HuH-7 (cell line): ENCODE measurements around the gene MAPKAP1.
A peak's percentile ranks its signal among the peaks of the same experiment; 100 is the strongest.

Experiments
- DNase-seq: peaks from one replicate; pipeline ENCODE4 v3.0.0; 2011; ENCODE audit warnings: low spot score

The MAPKAP1 gene

GRCh38 chr9:125564631-125565030, 142.4 kb downstream of the MAPKAP1 start:
- DNase-seq, result no peak

GRCh38 chr9:125561509-125562148, 145.4 kb downstream of the MAPKAP1 start:
- DNase-seq, result no peak

GRCh38 chr9:125559894-125560293, 147.1 kb downstream of the MAPKAP1 start:
- DNase-seq, result no peak

- DNase-seq, result no peak
Measured at GRCh38 chr9:125559194-125559593, 147.8 kb downstream of the MAPKAP1 start.

GRCh38 chr9:125558453-125559092, 148.4 kb downstream of the MAPKAP1 start:
- peak; percentile 69 for DNase-seq

- DNase-seq, result no peak
Measured at GRCh38 chr9:125556046-125556721, 150.8 kb downstream of the MAPKAP1 start.

- DNase-seq, result no peak
Measured at GRCh38 chr9:125554726-125555125, 152.3 kb downstream of the MAPKAP1 start.

GRCh38 chr9:125551781-125552180, 155.2 kb downstream of the MAPKAP1 start:
- no peak for DNase-seq

- DNase-seq, result no peak
Measured at GRCh38 chr9:125549891-125550885, 156.8 kb downstream of the MAPKAP1 start.

- no peak for DNase-seq
Measured at GRCh38 chr9:125549465-125549871, 157.5 kb downstream of the MAPKAP1 start.

- DNase-seq, result no peak
Measured at GRCh38 chr9:125549039-125549438, 158.0 kb downstream of the MAPKAP1 start.

- DNase-seq, result peak; percentile 23
Measured at GRCh38 chr9:125548141-125548540, 158.9 kb downstream of the MAPKAP1 start.

- no peak for DNase-seq
Measured at GRCh38 chr9:125547368-125547767, 159.6 kb downstream of the MAPKAP1 start.

- DNase-seq, result no peak
Measured at GRCh38 chr9:125545845-125546244, 161.2 kb downstream of the MAPKAP1 start.

- DNase-seq, result no peak
Measured at GRCh38 chr9:125544988-125545651, 161.9 kb downstream of the MAPKAP1 start.

GRCh38 chr9:125544484-125544883, 162.5 kb downstream of the MAPKAP1 start:
- DNase-seq, result no peak

- no peak for DNase-seq
Measured at GRCh38 chr9:125541840-125542243, 165.2 kb downstream of the MAPKAP1 start.

- no peak for DNase-seq
Measured at GRCh38 chr9:125540497-125540896, 166.5 kb downstream of the MAPKAP1 start.

GRCh38 chr9:125538092-125538473, 168.9 kb downstream of the MAPKAP1 start:
- peak; percentile 29 for DNase-seq

- DNase-seq, result no peak
Measured at GRCh38 chr9:125537442-125538091, 169.4 kb downstream of the MAPKAP1 start.

GRCh38 chr9:125536776-125537175, 170.2 kb downstream of the MAPKAP1 start:
- DNase-seq, result no peak
